ENCODE measurements around the gene ACSS1. TPM values are rescaled to one million over a fixed set of nuclear protein-coding genes. Genes with fewer than 3 reads are reported as not detected.
"Not testable (repeated sequence)": the region's sequence is repeated elsewhere in the genome, so short reads cannot be mapped to it uniquely, and the experiment has no call there.

Gene ACSS1
- total and polyA plus RNA-seq, 8 donors, result 7.0 to 135 (median 35.8) TPM

- no peaks in the 10 kb centered on the region for H3K9me3 ChIP-seq
- H3K4me3 ChIP-seq, result no peak overlapping the region
- no peak overlapping the region for H3K27ac ChIP-seq
- H3K36me3 ChIP-seq, result peaks cover 19 to 42% (median 39%) of the 10 kb centered on the region in 4 donors
- peaks cover 28 to 51% (median 40%) of the 10 kb centered on the region in 4 donors for H3K4me1 ChIP-seq
- no peak for DNase-seq
- WGBS, 5 donors, result 79 to 97% (median 86%) methylated on average over 1 of the region's 1 CpG
- intact Hi-C loops (cut with DNase I; ENCODE audit: low total_unique reads), result no loop called here
- H3K27me3 ChIP-seq, result no peaks in the 10 kb centered on the region
- TF ChIP-seq CTCF (IDR thresholded peaks at IDR 0.05) (no peak), POLR2A (IDR thresholded peaks at IDR 0.05) (no peak), EP300 (IDR thresholded peaks at IDR 0.05) (no peak), POLR2AphosphoS5 (IDR thresholded peaks at IDR 0.05) (no peak)
Observed at GRCh38 chr20:25003002-25003401, 54.9 kb downstream of the ACSS1 start.

- H3K9me3 ChIP-seq; H3K4me3 ChIP-seq; DNase-seq; H3K27me3 ChIP-seq; intact Hi-C loops (cut with DNase I; ENCODE audit: low total_unique reads): not testable (repeated sequence)
- H3K4me1 ChIP-seq, result peaks cover 28 to 55% (median 40%) of the 10 kb centered on the region in 4 donors
- H3K27ac ChIP-seq, result peak overlapping the region in 1 of 5 donors; percentile 77
- peaks cover 3 to 26% (median 22%) of the 10 kb centered on the region in 4 donors for H3K36me3 ChIP-seq
- 86 to 91% (median 89%) methylated on average over 4 of the region's 4 CpGs for WGBS, 5 donors
Observed at GRCh38 chr20:25001323-25001722, 56.6 kb downstream of the ACSS1 start.

- no peaks in the 10 kb centered on the region for H3K27me3 ChIP-seq
- DNase-seq, result peak; percentile 94 to 96
- H3K9me3 ChIP-seq, result no peaks in the 10 kb centered on the region
- 20 to 50% (median 21%) methylated on average over 2 to 4 of the region's 4 CpGs for WGBS, 5 donors
- H3K4me3 ChIP-seq, result no peak overlapping the region
- H3K27ac ChIP-seq, result peak overlapping the region; percentile 59 to 78 (median 73)
- H3K4me1 ChIP-seq, result peaks cover 29 to 54% (median 37%) of the 10 kb centered on the region in 4 donors
- TF ChIP-seq EP300 (IDR thresholded peaks at IDR 0.05) (no peak), CTCF (IDR thresholded peaks at IDR 0.05) (peak in 1 of 7 experiments; percentile 12), POLR2AphosphoS5 (IDR thresholded peaks at IDR 0.05) (peak; percentile 19 to 75 (median 71)), POLR2A (IDR thresholded peaks at IDR 0.05) (no peak)
- H3K36me3 ChIP-seq, result peaks cover 0 to 16% (median 13%) of the 10 kb centered on the region in 4 donors
- intact Hi-C loops (cut with DNase I; ENCODE audit: low total_unique reads), result no loop called here
Observed at GRCh38 chr20:25000268-25000801, 57.6 kb downstream of the ACSS1 start.

- Histone ChIP-seq H3K9me3 (no peaks in the 10 kb centered on the region), H3K27me3 (no peaks in the 10 kb centered on the region), H3K27ac (peak overlapping the region; percentile 43 to 77 (median 65)), H3K4me3 (no peak overlapping the region), H3K36me3 (peaks cover 0 to 10% (median 7%) of the 10 kb centered on the region in 4 donors), H3K4me1 (peaks cover 28 to 54% (median 38%) of the 10 kb centered on the region in 4 donors)
- intact Hi-C loops (cut with DNase I; ENCODE audit: low total_unique reads), result loop anchor here (10.0 kb wide), 1 partner anchor 195 kb away; the partner anchor contains the start of gene ENTPD6
- TF ChIP-seq POLR2A (IDR thresholded peaks at IDR 0.05), result no peak
- TF ChIP-seq CTCF (IDR thresholded peaks at IDR 0.05), result no peak
- TF ChIP-seq POLR2AphosphoS5 (IDR thresholded peaks at IDR 0.05), result no peak
- no peak for TF ChIP-seq EP300 (IDR thresholded peaks at IDR 0.05)
- WGBS, 5 donors, result 81 to 97% (median 87%) methylated on average over 4 of the region's 4 CpGs
- DNase-seq, result no peak
Observed at GRCh38 chr20:24999568-24999967, 58.4 kb downstream of the ACSS1 start.

All from stomach (tissue), 9 donors.